Endometrial microvascular endothelial cells (primary cell): ENCODE measurements around the gene NEK2. TPM values are rescaled to one million over a fixed set of nuclear protein-coding genes. Genes with fewer than 3 reads are reported as not detected.
"Not testable (repeated sequence)": the region's sequence is repeated elsewhere in the genome, so short reads cannot be mapped to it uniquely, and the experiment has no call there.

Source experiments
- in situ Hi-C: cut with HindIII; loops from 2 replicates; pipeline ENCODE4 v1.10.0; 2017; ENCODE audit warnings: low sequenced_read_pairs, low pct_unique_long_range_greater_than_20kb; ENCODE audit errors: inconsistent ontology term
- total RNA-seq: library from RNA; depleted of rRNA; stranded (reverse); fragments of >200 nt; gene quantifications from one replicate; pipeline ENCODE4 v1.2.3, GENCODE V29; 2015; ENCODE audit errors: inconsistent ontology term

NEK2 gene
- total RNA-seq, 1 donor from 2014 or later: 28.9 TPM

DNA sequence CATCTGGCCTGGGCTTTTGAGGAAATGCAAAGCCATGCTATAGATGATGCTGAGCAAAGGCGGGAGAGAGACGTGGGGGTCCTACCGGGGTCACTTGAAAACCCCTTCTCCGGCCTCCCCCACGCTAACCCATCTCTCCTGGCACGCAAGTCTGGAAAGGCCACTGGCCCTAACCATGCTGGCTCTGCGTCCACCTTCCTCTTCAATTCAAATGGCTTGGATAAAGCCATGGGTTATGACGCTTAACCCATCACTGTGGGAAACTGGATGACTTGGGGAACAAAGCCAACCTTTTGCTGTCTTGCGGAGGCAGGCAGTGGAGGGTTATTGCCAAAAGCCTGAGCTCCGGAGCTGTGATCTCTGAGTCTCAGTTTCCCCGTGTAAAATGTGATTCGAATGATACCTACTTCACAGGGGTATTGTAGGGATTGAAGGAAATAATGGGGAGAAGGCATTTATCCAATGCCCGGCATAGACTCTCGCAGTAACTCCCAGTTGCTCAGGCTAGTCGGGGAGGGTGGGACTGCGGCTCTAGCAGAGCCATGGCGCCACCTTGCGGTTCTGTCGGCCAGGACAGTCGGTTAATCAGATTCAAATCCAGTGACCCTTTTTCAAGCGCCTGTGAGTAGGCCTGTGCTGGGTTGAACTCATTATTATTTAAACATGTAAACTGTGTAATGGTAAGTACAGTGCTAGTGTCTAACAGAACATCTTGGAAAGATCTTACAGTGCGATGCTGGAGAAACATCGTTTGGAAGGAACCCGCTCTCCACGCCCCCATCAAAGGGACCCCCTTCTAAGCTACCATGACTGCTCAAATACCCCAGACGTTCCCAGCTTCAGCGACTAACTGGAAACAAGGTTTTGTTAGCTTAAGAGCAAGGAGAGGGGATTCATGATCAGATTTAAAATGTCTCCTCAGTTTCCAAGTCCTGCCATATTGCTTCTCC is 20.3 kb downstream of the NEK2 start:
- in situ Hi-C loops: no loop called here

DNA sequence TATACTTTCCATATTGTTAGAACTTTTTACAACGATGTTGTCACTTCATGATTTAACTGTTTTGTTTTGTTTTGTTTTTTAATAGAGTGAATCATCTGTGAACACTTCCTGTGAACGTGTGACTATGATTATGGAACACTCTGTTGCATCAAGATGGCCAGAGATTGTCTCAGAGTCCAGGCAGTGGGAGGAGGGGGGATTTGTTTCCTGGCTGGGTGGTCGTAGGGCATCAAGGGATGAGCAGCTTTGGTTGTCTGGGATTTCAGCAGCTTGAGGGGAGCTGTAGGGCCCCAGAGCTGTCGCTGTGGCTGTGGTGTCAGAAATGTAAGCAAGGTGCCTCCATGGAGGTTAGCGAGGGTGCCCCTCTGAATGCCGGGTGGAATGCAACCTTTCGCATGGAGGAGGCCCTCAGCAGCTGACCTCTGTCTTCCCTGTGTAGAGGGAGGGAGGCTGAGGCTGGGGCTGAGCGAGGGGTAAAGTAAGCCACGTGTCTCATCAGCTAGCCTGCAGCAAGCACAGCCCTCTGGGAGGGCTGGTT is 21.4 kb downstream of the NEK2 start:
- in situ Hi-C loops: no loop called here

DNA sequence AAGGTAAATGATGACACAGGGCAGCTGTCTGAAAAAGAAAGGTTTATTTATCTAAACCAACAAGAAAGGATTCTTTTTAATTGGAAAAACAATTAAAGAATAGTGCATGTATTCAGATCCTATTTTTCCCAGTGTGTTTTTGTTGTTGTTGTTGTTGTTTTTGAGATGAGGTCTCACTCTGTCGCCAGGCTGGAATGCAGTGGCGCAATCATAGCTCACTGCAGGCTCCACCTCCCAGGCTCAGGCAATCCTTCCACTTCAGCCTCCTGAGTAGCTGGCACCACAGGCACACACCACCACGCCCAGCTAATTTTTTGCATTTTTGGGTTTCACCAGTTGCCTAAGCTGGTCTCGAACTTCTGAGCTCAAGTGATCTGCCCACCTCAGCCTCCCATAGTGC is 22.1 kb downstream of the NEK2 start:
- in situ Hi-C loops: no loop called here

DNA sequence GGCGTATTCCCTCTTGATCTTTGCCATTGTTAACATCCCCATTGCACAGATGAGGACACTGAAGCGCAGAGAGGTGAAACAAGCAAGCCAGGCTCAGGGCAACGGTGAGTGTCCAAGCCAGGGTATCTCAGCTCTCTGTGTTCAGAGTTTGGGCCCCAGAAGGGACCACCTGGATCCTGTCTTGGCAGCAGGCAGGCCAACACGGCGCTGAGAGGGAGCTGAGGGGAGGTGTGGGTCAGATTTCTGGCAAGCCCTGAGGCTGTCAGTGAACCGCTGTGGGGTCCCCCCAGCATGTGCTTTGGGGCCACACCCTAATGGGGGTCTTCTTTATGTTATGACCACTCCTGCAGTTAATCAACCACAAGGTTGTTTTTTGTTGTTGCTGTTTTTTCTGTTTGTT is 23.1 kb downstream of the NEK2 start:
- in situ Hi-C loops: no loop called here

DNA sequence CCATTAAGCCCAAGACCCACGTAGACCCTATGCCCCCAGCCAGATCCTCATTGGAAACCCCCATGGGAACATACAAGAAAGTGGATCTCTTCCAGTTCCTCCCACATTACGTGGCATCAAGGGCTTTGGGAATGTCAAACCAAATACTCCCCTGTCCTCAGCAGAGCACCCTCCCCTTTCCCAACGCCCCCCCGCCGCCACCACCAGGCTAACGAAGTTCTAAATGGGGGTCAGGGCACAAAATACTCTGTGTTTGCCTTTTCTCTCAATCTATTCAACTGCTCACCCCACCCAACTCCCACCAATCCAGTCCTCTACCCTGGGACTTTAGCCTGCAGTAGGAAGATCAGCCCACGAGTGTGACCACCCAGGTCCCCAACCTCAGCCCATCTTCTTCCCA is 24.5 kb downstream of the NEK2 start:
- in situ Hi-C loops: no loop called here

DNA sequence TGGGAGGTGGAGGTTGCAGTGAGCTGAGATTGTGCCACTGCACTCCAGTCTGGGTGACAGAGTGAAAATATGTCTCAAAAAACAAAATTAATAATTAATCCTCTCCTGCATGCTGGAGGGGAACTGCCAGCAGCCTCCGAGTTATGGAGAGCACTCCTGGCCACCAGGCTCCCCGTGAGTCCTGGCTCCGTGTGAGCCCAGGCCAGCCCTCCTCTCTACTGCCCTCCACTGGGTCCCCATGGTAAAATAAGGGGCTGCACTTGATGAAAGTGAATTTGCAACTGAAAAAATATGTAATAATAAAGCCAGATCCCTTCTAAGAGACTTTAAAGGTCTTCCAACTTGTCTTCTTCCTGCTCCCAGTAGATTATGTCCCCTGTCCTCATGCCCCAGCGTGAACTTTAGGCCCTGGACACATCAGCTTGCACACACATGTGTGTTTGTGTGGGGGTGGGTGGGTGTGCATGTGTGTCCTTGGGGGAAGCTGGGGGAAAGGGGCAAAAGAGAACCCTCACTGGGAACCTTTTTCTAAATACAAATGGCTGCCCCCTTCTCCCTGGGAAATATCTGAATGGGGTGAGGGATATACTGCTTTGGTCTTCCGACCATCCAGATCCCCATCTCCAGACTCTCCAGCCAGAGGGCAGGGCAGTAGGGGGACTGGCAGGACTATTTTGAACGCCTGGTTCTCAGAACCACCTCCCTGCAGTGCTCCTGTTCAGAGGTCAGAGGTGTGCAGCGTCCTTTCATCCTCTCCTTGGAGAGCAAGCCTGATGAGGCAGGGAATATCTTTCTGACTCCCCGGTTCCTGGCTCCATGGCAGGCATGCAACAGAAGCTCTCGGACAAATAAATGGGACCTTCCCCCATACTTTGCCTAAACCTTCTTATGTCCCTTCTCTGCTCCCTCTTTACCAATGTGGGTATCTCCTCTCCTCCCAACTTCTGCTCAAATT is 26.2 kb downstream of the NEK2 start:
- in situ Hi-C loops: no loop called here

DNA sequence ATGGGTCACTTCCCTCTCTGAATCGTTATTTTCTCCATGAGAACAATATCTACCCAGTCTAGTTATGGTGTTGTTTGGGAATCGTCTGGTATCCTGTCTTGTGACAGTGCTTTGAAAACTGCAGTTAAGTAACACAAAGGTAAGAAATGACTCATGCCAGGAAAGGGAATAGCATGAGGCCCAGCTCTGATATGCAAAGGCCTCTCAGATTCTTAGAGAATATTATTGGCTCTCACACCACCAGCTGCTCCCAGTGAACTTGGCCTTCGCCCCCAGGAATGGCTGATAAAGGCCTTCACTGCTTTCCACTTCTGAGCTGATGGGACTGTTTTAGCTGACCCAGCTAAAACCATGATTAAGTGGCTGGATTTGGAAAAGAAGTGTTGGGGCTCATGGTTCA is 27.1 kb downstream of the NEK2 start:
- in situ Hi-C loops: no loop called here

DNA sequence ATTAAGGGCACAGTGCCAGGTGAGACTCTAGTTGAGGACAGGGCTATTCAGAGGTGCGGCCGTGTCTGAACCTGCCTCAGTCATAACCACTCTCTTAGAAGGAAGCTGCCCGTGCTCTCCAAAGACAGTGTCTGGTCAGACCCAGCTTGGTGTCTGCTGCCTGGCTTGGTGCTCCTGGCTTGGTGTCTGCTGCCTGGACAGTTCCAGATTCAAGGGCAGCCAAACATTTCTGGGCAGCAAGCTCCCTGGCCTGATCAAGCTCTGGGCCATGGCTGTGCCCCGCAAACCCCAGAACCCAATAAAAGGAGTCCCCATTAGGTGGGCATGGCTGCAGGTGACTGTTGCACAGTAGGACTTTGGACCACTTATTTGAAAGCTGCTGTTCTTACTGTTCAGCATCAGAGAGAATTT is 27.7 kb downstream of the NEK2 start:
- in situ Hi-C loops: no loop called here

DNA sequence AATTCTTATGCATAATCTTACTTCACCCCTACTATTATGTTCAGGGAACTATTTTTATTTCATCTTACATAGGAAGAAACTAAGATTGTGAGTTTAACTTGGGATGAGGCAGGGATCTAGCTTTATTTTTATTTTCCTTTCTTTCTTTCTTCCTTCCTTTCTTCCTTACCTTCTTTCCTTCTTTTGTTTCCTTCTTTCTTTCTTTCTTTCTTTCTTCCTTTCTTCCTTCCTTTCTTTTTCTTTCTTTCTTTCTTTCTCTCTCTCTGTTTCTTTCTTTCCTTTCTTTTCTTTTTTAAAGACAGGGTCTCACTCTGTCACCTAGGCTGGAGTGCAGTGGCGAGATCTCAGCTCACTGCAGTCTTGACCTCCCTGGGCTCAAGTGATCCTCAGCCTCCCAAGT is 28.9 kb downstream of the NEK2 start:
- in situ Hi-C loops: no loop called here

DNA sequence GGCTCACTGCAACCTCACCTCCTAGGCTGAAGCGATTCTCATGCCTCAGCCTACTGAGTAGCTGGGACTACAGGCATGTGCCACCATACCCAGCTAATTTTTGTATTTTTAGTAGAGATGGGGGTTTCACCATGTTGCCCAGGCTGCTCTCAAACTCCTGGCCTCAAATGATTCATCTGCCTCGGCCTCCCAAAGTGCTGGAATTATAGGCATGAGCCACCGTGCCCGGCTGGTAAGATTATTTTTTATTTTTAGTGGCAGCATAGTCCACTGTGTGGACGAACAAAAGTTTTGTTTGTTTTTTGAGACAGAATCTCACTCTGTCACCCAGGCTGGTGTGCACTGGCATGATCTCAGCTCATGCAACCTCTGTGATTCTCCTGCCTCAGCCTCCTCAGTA is 29.8 kb downstream of the NEK2 start:
- in situ Hi-C loops: not testable (repeated sequence)

DNA sequence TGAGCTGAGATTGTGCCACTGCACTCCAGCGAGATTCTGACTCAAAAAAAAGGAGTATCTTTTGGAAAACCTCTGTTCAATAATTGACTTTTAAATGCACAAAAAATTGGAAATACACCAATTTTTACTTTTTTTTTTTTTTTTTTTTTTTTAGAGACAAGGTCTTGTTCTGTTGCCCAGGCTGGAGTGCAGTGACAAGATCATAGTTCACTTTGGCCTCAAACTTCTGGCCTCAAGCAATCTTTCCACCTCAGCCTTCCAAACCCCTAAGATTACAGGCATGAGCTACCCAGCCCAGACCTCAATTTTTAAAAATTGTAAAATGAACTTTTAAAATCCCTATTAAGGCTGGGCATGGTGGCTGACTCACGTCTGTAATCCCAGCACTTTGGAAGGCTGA is 30.8 kb downstream of the NEK2 start:
- in situ Hi-C loops: no loop called here

DNA sequence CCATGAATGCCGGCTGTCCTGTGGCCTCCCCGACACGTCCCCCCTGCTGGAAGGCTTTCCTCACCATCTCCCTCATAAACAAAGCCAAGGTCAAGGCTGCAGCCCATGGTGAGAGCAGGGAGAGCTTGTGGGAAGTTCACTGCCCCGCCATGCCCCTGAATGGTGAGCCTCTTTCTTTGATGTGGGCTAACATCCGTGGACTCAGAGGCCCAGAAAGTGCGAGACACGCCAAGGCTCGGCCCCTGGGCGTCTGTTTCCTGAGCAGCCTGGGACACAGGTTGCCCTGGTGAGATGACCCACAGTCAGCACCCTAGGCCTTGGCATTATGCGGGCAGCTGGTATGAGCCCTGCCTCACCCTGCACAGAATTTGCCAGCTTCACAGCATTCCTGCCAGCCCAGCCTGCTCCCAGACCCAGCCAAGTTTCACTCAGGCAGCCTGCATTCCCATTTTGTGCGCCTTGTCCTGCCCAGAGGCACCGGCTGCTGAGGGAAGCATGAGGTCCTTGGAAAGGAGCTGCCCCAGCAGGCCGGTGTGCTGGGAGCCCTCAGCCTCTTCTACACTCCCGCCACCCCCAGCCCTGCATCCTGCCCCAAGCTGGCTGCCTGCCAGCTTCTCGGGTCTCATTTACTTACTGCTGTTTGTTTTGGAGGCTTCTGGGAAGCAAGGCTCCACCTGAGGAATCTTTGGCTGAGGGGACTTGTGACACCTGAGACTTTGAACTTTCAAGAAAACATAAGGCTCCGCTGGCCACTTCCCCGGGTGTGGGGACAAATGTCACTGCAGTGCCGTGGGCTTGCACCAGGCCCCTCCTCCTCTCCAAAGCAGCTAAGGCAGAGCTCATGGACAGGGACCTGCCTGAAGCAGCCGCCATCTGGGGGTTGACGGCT is 31.9 kb downstream of the NEK2 start:
- in situ Hi-C loops: no loop called here

DNA sequence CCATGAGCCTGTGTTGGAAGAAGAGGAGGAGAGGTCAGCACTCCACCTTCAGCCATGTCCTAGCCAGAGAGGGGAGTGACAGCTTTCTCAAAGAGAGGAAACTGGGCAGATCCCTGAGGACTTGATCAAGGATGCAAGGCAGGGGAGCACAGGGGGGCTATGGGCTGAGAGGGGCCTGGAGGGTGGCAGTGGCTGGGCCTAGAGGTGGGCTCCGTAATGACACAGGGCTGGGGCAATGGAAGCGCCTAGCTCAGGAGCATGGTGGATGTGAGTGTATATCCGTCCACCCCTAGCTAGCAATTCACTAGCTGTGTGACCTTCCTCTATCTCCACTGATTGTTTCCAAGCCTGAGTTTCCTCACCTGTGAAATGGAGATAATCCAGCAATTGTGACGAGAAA is 32.6 kb downstream of the NEK2 start:
- in situ Hi-C loops: no loop called here

DNA sequence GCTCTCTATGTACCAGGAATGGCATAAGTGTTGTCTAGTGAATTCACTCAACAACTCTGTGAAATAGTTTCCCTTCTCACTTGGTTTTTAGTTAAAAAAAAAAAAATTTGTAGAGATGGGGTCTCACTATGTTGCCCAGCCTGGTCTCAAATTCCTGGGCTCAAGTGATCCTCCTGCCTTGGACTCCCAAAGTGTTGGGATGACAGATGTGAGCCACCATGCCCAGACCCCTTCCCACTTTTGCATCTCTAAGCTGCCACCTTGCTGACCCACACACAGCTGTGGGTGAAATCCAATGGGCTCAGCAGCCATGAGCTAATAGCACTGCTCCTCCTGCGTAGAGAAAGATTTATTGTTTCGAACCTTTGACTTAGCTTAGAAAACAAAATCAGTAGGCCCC is 33.5 kb downstream of the NEK2 start:
- in situ Hi-C loops: no loop called here

DNA sequence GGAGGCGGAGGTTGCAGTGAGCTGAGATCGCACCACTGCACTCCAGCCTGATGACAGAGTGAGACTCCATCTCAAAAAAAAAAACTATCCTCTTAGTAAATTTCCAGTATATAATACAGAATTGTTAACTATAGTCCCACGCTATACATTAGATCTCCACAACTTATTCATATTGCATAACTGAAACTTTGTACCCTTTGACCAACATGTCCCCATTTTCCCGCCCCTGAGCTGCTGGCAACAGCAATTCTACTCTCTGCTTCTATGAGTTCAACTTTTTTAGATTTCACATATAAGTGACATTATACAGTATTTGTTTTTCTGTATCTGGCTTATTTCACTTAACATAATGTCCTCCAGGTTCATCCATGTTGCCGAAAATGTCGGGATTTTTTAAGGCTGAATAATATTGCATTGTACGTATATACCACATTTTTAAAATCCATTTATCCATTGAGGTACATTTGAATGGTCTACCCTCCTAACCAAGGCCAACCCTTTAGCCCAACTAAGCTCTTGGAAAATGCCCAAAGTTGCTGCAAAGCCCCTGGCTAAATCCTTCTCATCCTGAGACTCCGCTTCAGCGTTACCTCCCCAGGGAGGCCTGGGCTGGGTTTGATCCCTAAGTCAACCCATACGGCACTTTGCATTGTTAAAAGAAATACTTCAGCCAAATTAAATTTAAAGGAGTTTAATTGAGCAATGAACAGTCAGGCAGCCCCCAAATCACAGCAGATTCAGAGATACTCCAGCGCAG is 34.2 kb downstream of the NEK2 start:
- in situ Hi-C loops: no loop called here

DNA sequence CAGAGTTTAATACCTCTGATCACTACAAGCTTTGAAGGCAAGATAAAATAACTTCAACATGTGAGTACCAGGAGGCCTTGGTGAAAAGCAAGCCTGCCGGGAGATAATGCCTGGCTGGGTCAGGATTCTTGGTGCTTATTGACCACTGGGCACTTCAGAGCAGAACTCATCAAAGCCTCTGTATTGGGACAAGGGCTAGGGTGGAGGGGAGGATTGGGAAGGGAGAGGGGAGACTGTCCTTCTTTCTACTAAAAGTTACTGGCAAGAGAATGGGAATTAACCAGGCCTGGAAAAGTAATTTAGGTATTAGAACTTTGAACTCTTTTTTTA is 35.2 kb downstream of the NEK2 start:
- in situ Hi-C loops: no loop called here

DNA sequence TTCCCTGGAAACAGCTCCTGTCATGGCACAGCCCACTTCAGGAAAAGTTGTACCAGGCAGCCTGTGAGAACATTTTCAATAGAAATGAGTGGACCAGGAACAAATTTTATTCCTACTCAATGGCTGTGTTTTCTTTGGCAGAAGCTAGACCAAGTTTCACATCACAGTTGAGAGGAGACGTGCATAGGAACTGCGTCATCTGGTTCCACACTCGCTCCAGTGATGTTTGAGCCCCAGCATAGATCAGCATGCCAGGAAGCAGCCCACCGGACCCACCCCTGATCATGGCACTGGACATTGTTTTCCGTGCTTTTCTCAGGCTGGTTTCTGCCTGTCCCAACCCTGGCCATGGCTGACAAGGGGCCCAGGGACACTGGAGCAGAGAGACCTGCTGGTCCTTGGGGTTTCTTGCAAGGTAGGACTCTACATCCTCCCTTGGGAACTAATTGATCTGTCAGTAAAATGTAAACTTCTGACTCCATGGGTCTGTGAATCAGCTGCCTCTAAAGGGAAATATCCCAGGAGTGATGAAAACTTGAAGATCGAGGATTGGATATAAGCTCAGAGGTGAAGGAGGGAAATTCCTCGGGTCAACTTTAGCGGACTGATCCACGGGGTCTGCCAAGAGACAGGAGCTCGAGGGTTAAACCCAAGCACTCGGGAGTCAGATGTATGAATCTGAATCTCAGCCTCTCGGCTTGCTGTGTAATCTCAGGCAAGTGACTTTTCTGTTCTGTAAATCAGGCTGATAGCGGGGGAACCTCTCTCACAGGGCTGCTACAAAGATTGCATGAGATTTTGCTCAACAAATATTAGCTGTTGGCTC is 35.7 kb downstream of the NEK2 start:
- in situ Hi-C loops: no loop called here
